NAMALWA (cell line): ENCODE data around the gene LRRC52.
"Not testable (repeated sequence)": the region's sequence is repeated elsewhere in the genome, so short reads cannot be mapped to it uniquely, and the experiment has no call there.

Experiments used
- DNase-seq: peaks from one replicate; pipeline ENCODE4 v3.0.0-alpha.2; 2015; ENCODE audit warnings: low spot score

Gene LRRC52

GRCh38 chr1:165581926-165582325 is 38.1 kb downstream of the LRRC52 start:
- no peak for DNase-seq

GRCh38 chr1:165586398-165586797 is 42.6 kb downstream of the LRRC52 start:
- no peak for DNase-seq

- not testable (repeated sequence) for DNase-seq
Measured at GRCh38 chr1:165591391-165591790, 47.6 kb downstream of the LRRC52 start.

- peak; percentile 89 for DNase-seq
Measured at GRCh38 chr1:165592945-165593823, 49.4 kb downstream of the LRRC52 start.

- no peak for DNase-seq
Measured at GRCh38 chr1:165595246-165595938, 51.6 kb downstream of the LRRC52 start.

- DNase-seq = peak; percentile 98
Measured at GRCh38 chr1:165597883-165598675, 54.3 kb downstream of the LRRC52 start.

- no peak for DNase-seq
Measured at GRCh38 chr1:165598676-165599059, 54.9 kb downstream of the LRRC52 start.

GRCh38 chr1:165600793-165601192 is 57.0 kb downstream of the LRRC52 start:
- DNase-seq = peak; percentile 16

- DNase-seq = no peak
Measured at GRCh38 chr1:165603810-165604209, 60.0 kb downstream of the LRRC52 start.

- no peak for DNase-seq
Measured at GRCh38 chr1:165605246-165605645, 61.4 kb downstream of the LRRC52 start.

GRCh38 chr1:165606676-165607075 is 62.9 kb downstream of the LRRC52 start:
- not testable (repeated sequence) for DNase-seq

GRCh38 chr1:165610866-165611265 is 67.1 kb downstream of the LRRC52 start:
- no peak for DNase-seq

- peak; percentile 36 for DNase-seq
Measured at GRCh38 chr1:165612062-165612461, 68.3 kb downstream of the LRRC52 start.
